ENCODE data around the gene HIVEP3. TPM values are rescaled to one million over a fixed set of nuclear protein-coding genes. Genes with fewer than 3 reads are reported as not detected.

HIVEP3 gene
- total RNA-seq, 2 donors from 2014 or later: 3.4 to 4.0 TPM

DNA sequence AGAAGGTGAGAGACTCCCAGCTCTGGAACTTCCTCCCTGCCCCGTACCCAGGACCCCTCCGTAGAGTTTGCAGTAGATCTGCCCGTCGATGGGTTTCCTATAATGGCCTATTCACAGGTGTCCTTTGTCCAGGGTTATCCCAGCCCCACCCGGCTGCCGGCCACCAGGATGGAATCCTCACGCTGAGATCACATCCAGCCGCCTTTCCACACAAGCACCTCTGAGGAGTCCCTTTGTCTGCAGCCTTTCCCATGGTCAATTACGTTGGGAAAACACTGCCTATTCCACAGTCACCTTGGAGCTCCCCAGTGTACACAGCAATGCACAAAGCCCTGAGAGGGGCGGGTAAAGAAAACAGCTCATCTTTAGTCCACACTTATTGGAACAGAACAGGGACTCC, 244.2 kb downstream of the HIVEP3 start:
- no peak overlapping the region for H3K27ac ChIP-seq
- DNase-seq: no peak
- H3K4me1 ChIP-seq: no peaks in the 10 kb centered on the region
- no peaks in the 10 kb centered on the region for H3K27me3 ChIP-seq
- intact Hi-C loops (cut with DNase I): no loop called here
- no peaks in the 10 kb centered on the region for H3K36me3 ChIP-seq (replicated peaks in 1 of 2; ENCODE audit: insufficient read depth in 1 of 2, low read depth in 2 of 2)
- TF ChIP-seq, protein P1, sequence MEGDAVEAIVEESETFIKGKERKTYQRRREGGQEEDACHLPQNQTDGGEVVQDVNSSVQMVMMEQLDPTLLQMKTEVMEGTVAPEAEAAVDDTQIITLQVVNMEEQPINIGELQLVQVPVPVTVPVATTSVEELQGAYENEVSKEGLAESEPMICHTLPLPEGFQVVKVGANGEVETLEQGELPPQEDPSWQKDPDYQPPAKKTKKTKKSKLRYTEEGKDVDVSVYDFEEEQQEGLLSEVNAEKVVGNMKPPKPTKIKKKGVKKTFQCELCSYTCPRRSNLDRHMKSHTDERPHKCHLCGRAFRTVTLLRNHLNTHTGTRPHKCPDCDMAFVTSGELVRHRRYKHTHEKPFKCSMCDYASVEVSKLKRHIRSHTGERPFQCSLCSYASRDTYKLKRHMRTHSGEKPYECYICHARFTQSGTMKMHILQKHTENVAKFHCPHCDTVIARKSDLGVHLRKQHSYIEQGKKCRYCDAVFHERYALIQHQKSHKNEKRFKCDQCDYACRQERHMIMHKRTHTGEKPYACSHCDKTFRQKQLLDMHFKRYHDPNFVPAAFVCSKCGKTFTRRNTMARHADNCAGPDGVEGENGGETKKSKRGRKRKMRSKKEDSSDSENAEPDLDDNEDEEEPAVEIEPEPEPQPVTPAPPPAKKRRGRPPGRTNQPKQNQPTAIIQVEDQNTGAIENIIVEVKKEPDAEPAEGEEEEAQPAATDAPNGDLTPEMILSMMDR (IDR thresholded peaks at IDR 0.05): no peak
- TF ChIP-seq POLR2A (IDR thresholded peaks at IDR 0.05): no peak
- no peak for ATAC-seq
- H3K4me3 ChIP-seq: no peak overlapping the region
- H3K9me3 ChIP-seq: no peaks in the 10 kb centered on the region
- 76 to 77% methylated on average over 10 of the region's 10 CpGs for WGBS, 2 donors

DNA sequence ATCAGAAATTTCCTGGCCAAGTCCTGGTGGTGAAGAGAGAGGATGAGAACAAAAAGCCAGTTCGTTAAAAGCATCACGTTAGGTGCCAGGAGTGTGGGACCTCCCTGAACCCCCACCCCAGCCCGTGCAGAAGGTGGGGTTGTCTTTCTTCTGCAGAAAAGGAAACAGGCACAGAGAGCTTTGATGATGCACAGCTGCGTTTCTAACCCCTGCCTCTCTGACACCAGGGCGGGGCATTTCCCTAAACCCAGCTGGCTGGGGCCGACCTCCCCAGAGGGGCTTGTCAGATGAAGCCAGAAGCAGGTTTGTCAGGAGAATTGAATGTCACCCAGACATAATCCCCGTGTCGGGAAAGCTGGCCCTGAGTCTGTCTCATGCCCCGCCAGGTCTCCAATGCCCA, 244.9 kb downstream of the HIVEP3 start:
- no peak for ATAC-seq
- WGBS, 2 donors: 51 to 70% methylated on average over 6 to 9 of the region's 9 CpGs
- Histone ChIP-seq H3K36me3 (replicated peaks in 1 of 2; ENCODE audit: insufficient read depth in 1 of 2, low read depth in 2 of 2) (no peaks in the 10 kb centered on the region), H3K4me1 (no peaks in the 10 kb centered on the region), H3K4me3 (no peak overlapping the region), H3K27me3 (no peaks in the 10 kb centered on the region), H3K9me3 (no peaks in the 10 kb centered on the region), H3K27ac (no peak overlapping the region)
- intact Hi-C loops (cut with DNase I): no loop called here
- DNase-seq: no peak
- TF ChIP-seq POLR2A (IDR thresholded peaks at IDR 0.05): no peak
- TF ChIP-seq, protein P1 (IDR thresholded peaks at IDR 0.05): no peak

DNA sequence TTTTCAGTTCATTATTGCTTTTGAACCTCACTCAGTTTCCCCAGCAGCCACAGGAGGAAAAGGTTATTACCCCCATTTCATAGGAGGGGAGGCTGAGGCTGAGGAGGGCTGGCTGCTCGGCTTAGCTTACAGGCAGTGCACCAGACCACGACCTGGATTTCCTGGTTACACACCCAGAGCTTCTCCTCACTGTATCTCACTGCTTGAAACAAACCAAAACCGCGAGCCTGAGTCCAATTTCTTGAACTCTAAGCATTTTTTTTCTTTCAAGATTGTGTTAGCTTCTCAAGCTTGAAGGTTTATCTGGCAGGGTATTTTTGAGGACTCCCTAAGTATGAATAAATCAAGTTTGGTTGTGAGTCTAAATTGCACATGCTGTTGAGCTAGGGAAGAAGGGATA, 245.3 kb downstream of the HIVEP3 start:
- H3K4me3 ChIP-seq: no peak overlapping the region
- H3K9me3 ChIP-seq: no peaks in the 10 kb centered on the region
- TF ChIP-seq POLR2A (IDR thresholded peaks at IDR 0.05): no peak
- TF ChIP-seq, protein P1 (IDR thresholded peaks at IDR 0.05): no peak
- no peaks in the 10 kb centered on the region for H3K27me3 ChIP-seq
- no peaks in the 10 kb centered on the region for H3K36me3 ChIP-seq (replicated peaks in 1 of 2; ENCODE audit: insufficient read depth in 1 of 2, low read depth in 2 of 2)
- H3K27ac ChIP-seq: no peak overlapping the region
- no peak for ATAC-seq
- H3K4me1 ChIP-seq: no peaks in the 10 kb centered on the region
- 49 to 79% methylated on average over 4 of the region's 4 CpGs for WGBS, 2 donors
- intact Hi-C loops (cut with DNase I): no loop called here
- DNase-seq: no peak

DNA sequence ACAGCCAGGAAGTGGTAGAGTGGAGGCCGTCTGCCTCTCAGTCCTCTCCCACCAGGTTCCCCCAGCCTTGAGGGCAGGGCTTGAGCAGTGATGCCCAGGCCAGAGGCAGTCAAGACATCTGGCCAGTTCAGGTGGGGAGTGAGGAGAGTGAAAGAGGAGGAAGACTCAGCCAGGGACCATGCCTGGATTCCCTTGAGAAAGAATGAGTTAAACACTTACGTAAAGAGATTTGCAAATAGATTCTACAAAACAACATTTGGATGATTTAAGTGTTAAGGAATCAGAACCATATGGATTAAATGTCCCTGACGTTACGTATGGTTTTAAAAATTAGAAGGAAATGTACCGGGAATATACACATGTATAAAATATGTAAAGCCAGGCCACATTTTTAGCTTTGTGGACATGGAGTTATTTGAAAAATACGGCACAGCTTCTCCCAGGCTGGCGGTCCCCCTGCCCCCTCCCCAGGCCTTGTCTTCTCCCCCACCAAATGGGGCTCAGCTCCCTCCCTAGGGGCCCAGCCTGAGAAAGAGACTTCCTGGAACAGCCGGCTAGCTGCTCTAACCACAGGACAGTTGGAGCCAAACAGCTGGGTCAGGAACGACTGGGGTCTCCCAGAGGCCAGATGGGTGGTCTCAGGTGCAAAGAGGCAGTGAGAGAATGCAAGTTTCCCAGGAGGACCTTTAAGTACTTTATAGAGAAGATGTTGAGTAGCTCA, 245.9 kb downstream of the HIVEP3 start:
- DNase-seq (no peak), ATAC-seq (no peak)
- TF ChIP-seq, protein P1 (IDR thresholded peaks at IDR 0.05): no peak
- TF ChIP-seq POLR2A (IDR thresholded peaks at IDR 0.05): no peak
- intact Hi-C loops (cut with DNase I): no loop called here
- Histone ChIP-seq H3K9me3 (no peaks in the 10 kb centered on the region), H3K27me3 (no peaks in the 10 kb centered on the region), H3K4me1 (peaks cover 2% of the 10 kb centered on the region), H3K4me3 (no peak overlapping the region), H3K27ac (no peak overlapping the region), H3K36me3 (replicated peaks in 1 of 2; ENCODE audit: insufficient read depth in 1 of 2, low read depth in 2 of 2) (no peaks in the 10 kb centered on the region)
- WGBS, 2 donors: 81 to 84% methylated on average over 9 of the region's 9 CpGs

DNA sequence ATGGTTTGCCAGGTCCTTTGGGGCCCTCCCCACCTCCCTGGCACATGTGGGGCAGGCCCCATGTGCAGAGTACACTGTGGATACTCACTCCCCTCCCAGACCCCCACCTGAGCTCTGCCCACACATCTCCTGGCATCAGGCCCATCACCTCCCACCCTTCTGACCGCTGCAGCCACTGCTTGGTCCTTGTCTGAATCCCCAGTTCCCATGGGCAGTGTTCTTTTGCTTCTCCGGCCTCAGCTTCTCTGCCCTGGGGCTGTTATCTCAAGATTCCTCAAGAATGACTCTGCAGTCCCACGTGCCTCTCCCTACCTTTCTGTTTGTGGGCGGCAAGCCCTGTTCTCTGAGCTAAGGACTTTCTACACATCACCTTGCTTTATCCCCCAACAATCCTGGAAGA, 246.5 kb downstream of the HIVEP3 start:
- 88 to 91% methylated on average over 4 of the region's 4 CpGs for WGBS, 2 donors
- intact Hi-C loops (cut with DNase I): no loop called here
- DNase-seq: no peak
- Histone ChIP-seq H3K27me3 (no peaks in the 10 kb centered on the region), H3K9me3 (no peaks in the 10 kb centered on the region), H3K4me3 (no peak overlapping the region), H3K27ac (no peak overlapping the region), H3K4me1 (peaks cover 8% of the 10 kb centered on the region), H3K36me3 (replicated peaks in 1 of 2; ENCODE audit: insufficient read depth in 1 of 2, low read depth in 2 of 2) (no peaks in the 10 kb centered on the region)
- no peak for ATAC-seq
- TF ChIP-seq, protein P1 (IDR thresholded peaks at IDR 0.05): no peak
- TF ChIP-seq POLR2A (IDR thresholded peaks at IDR 0.05): no peak

All from body of pancreas (tissue), 4 donors.